NCI-H460 (cell line): Measurements from ENCODE around the gene ITGA3. TPM values are rescaled to one million over a fixed set of nuclear protein-coding genes. Genes with fewer than 3 reads are reported as not detected.

Source experiments
- DNase-seq: peaks from one replicate; pipeline ENCODE4 v3.0.0-alpha.2; 2016; ENCODE audit warnings: low read depth; ENCODE audit errors: extremely low read depth
- total RNA-seq: library from RNA; depleted of rRNA; stranded (reverse); fragments of >200 nt; shearing (Covaris generic); gene quantifications from 2 replicates; pipeline ENCODE4 v1.2.3, GENCODE V29; 2014

The ITGA3 gene
- total RNA-seq, 1 experiment from 2014 or later = 19.5 TPM

- no peak for DNase-seq
These were observed 67.9 kb downstream of the ITGA3 start for GRCh38 chr17:50123649-50124349.

GRCh38 chr17:50125420-50125997 lies 69.6 kb downstream of the ITGA3 start:
- DNase-seq = no peak

GRCh38 chr17:50127697-50128361 lies 71.9 kb downstream of the ITGA3 start:
- no peak for DNase-seq

GRCh38 chr17:50128441-50129352 lies 72.8 kb downstream of the ITGA3 start:
- DNase-seq = no peak

GRCh38 chr17:50129353-50129727 lies 73.4 kb downstream of the ITGA3 start:
- no peak for DNase-seq

- no peak for DNase-seq
These were observed 74.0 kb downstream of the ITGA3 start, which contains the start of gene SAMD14 for GRCh38 chr17:50129728-50130558. Gene SAMD14, minus strand, starts transcription at chr17:50130160. Its CDS starts 5,201 bp downstream, at chr17:50124959.

GRCh38 chr17:50130559-50131305 lies 74.8 kb downstream of the ITGA3 start:
- no peak for DNase-seq

GRCh38 chr17:50132104-50132794 lies 76.3 kb downstream of the ITGA3 start:
- DNase-seq = no peak

- DNase-seq = no peak
These were observed 77.3 kb downstream of the ITGA3 start for GRCh38 chr17:50133028-50133768.

GRCh38 chr17:50133769-50134099 lies 77.8 kb downstream of the ITGA3 start:
- no peak for DNase-seq

GRCh38 chr17:50134206-50135110 lies 78.5 kb downstream of the ITGA3 start:
- no peak for DNase-seq

- no peak for DNase-seq
These were observed 79.6 kb downstream of the ITGA3 start for GRCh38 chr17:50135316-50136095.

GRCh38 chr17:50136096-50136687 lies 80.3 kb downstream of the ITGA3 start:
- DNase-seq = no peak

GRCh38 chr17:50137042-50137441 lies 81.1 kb downstream of the ITGA3 start:
- no peak for DNase-seq

- DNase-seq = no peak
These were observed 83.4 kb downstream of the ITGA3 start for GRCh38 chr17:50139185-50139783.
